Esophagus muscularis mucosa (tissue), 4 donors: ENCODE data around the gene CLCNKB. TPM values are rescaled to one million over a fixed set of nuclear protein-coding genes. Genes with fewer than 3 reads are reported as not detected.

Experiments used
- DNase-seq: peaks from one replicate; pipeline ENCODE4 v3.0.0-alpha.2; 2017; ENCODE audit errors: extremely low spot score
- H3K27ac ChIP-seq, 4 donors: fragments of 200-600 bp; sonication (generic); replicated peaks in 1 of 4; 1 replicate in 3 of 4; 2 replicates in 1 of 4; pipeline ENCODE4 v1.5.1; 2016 to 2019; ENCODE audit warnings: mild to moderate bottlenecking in 1 of 4
- H3K27me3 ChIP-seq, 4 donors: fragments of 200-600 bp; sonication (generic); one replicate each; pipeline versions ENCODE4 v1.5.1 to v1.6.0; 2016 to 2019
- H3K36me3 ChIP-seq, 4 donors: fragments of 200-600 bp; sonication (generic); one replicate each; pipeline ENCODE4 v1.5.1; 2016 to 2019
- H3K4me1 ChIP-seq, 4 donors: fragments of 200-600 bp; sonication (generic); one replicate each; pipeline ENCODE4 v1.5.1; 2016 to 2019
- H3K4me3 ChIP-seq, 4 donors: fragments of 200-600 bp; sonication (generic); 1 replicate in 2 of 4; 2 replicates in 2 of 4; pipeline ENCODE4 v1.5.1; 2016 to 2019; ENCODE audit warnings: mild to moderate bottlenecking in 4 of 4, moderate library complexity in 1 of 4
- H3K9me3 ChIP-seq, 4 donors: fragments of 200-600 bp; sonication (generic); 1 replicate in 3 of 4; 2 replicates in 1 of 4; pipeline ENCODE4 v1.5.1; 2016 to 2019
- CTCF ChIP-seq, 3 experiments: fragments of 200-600 bp in 2 of 3; fragments of 450-650 bp in 1 of 3; sonication (generic) in 2 of 3; IDR thresholded peaks; one replicate each; pipeline ENCODE4 v1.5.1; 2017 to 2019; ENCODE audit warnings: antibody characterized with exemption in 3 of 3, mild to moderate bottlenecking in 2 of 3, moderate library complexity in 1 of 3
- EP300 ChIP-seq: sonication (generic); formaldehyde crosslinking; IDR thresholded peaks from one replicate; pipeline ENCODE4 v1.6.1; 2017; ENCODE audit warnings: antibody characterized with exemption
- POLR2A ChIP-seq: fragments of 450-650 bp; IDR thresholded peaks from one replicate; pipeline ENCODE4 v1.6.1; 2017; ENCODE audit warnings: antibody characterized with exemption, moderate library complexity, mild to moderate bottlenecking, low read depth
- POLR2AphosphoS5 ChIP-seq, 2 donors: sonication (generic); formaldehyde crosslinking; IDR thresholded peaks; one replicate each; pipeline ENCODE4 v1.6.1; 2017; ENCODE audit warnings: antibody characterized with exemption in 2 of 2
- WGBS: methylation state at CpG from one replicate; pipeline ENCODE4 v1.1.5; 2018; 5-methylcytosine and 5-hydroxymethylcytosine counted together
- intact Hi-C: fragments of 100-400 bp; cut with DNase I; formaldehyde crosslinking; loops from one replicate; pipeline ENCODE4 v1.15.1; 2023
- total RNA-seq, 4 donors: library from RNA; depleted of rRNA; stranded (reverse); fragments of >200 nt; gene quantifications; one replicate each; pipeline versions ENCODE4 v1.1.0 to v1.2.1, GENCODE V29; 2016

Gene CLCNKB
- total RNA-seq, 4 donors from 2014 or later: 0.34 TPM; not detected in 3

GRCh38 chr1:16067933-16068332 is 24.4 kb downstream of the CLCNKB start:
- Histone ChIP-seq H3K4me3 (no peak overlapping the region), H3K27me3 (peaks cover 0 to 5% (median under 1%) of the 10 kb centered on the region in 4 donors), H3K9me3 (no peaks in the 10 kb centered on the region), H3K36me3 (no peaks in the 10 kb centered on the region), H3K4me1 (peaks cover 10 to 24% (median 20%) of the 10 kb centered on the region in 4 donors), H3K27ac (no peak overlapping the region)
- no peak for DNase-seq
- 78% methylated on average over 10 of the region's 13 CpGs for WGBS
- no peak for TF ChIP-seq POLR2A
- intact Hi-C loops: no loop called here

DNA sequence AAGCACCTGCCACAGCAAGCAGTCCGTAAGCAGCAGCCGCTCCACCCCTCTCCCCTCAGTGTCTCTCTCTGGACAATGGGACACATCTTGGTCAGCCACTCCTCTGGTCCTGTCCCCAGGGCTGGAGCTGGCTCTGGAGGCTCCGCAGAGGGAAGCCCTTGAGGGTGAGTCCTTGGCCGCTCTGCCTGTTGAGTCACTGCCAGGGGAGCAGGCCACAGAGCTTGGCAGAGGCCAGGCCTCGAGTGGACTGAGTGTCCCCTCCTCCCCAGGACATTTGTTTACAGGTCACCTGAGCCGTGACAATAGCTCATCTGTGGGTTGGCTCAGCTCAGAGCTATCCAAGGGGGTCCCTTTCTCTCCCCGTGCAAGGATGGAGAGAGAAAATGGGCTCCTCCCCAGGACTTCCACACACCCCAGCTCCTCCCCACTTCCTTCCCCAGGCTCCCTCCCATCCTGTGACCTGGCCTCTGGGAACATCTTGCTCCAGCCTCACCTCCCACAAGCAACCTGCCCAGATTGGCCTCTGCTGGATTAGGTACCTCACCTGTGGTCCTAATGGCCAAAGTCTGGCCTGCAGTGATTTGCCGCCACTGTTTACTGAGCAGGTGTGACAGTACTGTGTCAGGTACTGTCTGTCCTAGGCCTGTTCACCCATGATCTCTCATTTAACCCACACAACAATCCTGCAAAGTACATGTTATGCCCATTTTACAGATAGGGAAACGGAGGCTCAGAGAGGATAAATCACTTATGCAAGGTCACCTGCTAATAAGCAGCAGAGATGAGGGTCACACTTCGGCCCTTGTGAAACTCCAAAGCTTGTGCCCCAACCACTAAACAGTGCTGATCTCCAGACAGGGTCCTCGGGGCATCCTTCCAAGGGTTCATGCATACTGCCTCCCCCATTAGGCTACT is 25.0 kb downstream of the CLCNKB start:
- 76% methylated on average over 6 of the region's 11 CpGs for WGBS
- no peak for DNase-seq
- intact Hi-C loops: no loop called here
- H3K27ac ChIP-seq: no peak overlapping the region
- H3K4me1 ChIP-seq: peaks cover 14 to 30% (median 26%) of the 10 kb centered on the region in 4 donors
- TF ChIP-seq POLR2AphosphoS5 (IDR thresholded peaks at IDR 0.05) (no peak), EP300 (no peak), CTCF (IDR thresholded peaks at IDR 0.05) (no peak), POLR2A (no peak)
- H3K36me3 ChIP-seq: no peaks in the 10 kb centered on the region
- H3K27me3 ChIP-seq: peaks cover 0 to 9% (median 2%) of the 10 kb centered on the region in 4 donors
- H3K9me3 ChIP-seq: no peaks in the 10 kb centered on the region
- H3K4me3 ChIP-seq: no peak overlapping the region

GRCh38 chr1:16070640-16071355 is 27.2 kb downstream of the CLCNKB start:
- H3K4me3 ChIP-seq: no peak overlapping the region
- DNase-seq: no peak
- 86% methylated on average over 9 of the region's 9 CpGs for WGBS
- H3K27ac ChIP-seq: no peak overlapping the region
- TF ChIP-seq CTCF (IDR thresholded peaks at IDR 0.05) (no peak), EP300 (no peak), POLR2A (no peak), POLR2AphosphoS5 (IDR thresholded peaks at IDR 0.05) (no peak)
- intact Hi-C loops: loop anchor here (10.0 kb wide), 1 partner anchor 294 kb away; the partner anchor contains the start of gene SZRD1
- peaks cover 33 to 44% (median 41%) of the 10 kb centered on the region in 4 donors for H3K4me1 ChIP-seq
- H3K27me3 ChIP-seq: peaks cover 0 to 9% (median 2%) of the 10 kb centered on the region in 4 donors
- no peaks in the 10 kb centered on the region for H3K36me3 ChIP-seq
- no peaks in the 10 kb centered on the region for H3K9me3 ChIP-seq

DNA sequence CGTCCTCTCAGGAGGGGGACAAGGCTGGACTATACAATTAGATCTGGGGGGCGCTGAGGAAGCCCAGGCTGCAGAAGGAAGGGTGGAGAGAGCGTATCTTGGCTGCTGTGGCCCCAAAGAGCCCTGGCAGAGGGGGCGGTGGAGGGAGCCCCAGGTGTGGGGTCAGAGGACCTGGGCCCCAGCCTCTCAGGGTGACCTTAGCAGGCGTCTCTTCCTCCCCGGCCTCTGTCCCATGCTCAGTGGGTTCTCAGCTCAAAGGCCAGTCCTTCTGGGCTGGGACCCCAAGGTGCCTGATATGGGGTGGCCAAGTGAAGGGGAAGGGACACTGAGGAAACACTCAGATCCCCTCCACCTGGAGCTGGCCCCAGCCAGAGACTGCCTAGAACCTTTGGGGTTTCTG is 28.0 kb downstream of the CLCNKB start:
- Histone ChIP-seq H3K4me1 (peaks cover 36 to 48% (median 43%) of the 10 kb centered on the region in 4 donors), H3K27me3 (peaks cover 0 to 9% (median 2%) of the 10 kb centered on the region in 4 donors), H3K27ac (no peak overlapping the region), H3K36me3 (no peaks in the 10 kb centered on the region), H3K9me3 (no peaks in the 10 kb centered on the region), H3K4me3 (no peak overlapping the region)
- intact Hi-C loops: loop anchor here (10.0 kb wide), 1 partner anchor 293 kb away; the partner anchor contains the start of gene SZRD1
- WGBS: 100% methylated on average over 4 of the region's 6 CpGs
- no peak for TF ChIP-seq POLR2AphosphoS5 (IDR thresholded peaks at IDR 0.05)
- TF ChIP-seq POLR2A: no peak
- TF ChIP-seq CTCF (IDR thresholded peaks at IDR 0.05): no peak
- TF ChIP-seq EP300: no peak
- DNase-seq: no peak

DNA sequence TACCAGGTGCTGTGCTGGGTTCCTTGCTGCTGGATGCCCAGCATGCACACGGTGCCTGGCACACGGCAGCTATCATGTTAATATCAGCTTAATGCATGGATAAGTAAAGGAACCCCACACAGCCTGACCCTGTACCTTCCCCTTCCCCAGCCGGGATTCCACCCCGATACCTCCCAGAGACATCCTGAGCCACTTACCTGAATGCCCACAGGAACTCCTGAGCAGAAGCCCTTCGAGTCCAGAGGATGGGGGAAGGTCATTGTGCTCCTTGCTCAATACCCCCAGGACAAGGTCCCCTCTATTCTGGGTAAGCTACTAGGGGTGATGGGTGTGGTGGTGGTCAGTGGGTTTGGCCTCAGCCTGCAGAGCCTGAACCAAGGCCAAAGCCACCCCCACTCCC is 28.5 kb downstream of the CLCNKB start:
- peaks cover 0 to 9% (median 2%) of the 10 kb centered on the region in 4 donors for H3K27me3 ChIP-seq
- peaks cover 39 to 48% (median 43%) of the 10 kb centered on the region in 4 donors for H3K4me1 ChIP-seq
- WGBS: 85% methylated on average over 5 of the region's 5 CpGs
- H3K36me3 ChIP-seq: no peaks in the 10 kb centered on the region
- TF ChIP-seq CTCF (IDR thresholded peaks at IDR 0.05): no peak
- no peak for TF ChIP-seq POLR2AphosphoS5 (IDR thresholded peaks at IDR 0.05)
- no peak for TF ChIP-seq POLR2A
- TF ChIP-seq EP300: no peak
- no peak for DNase-seq
- no peak overlapping the region for H3K4me3 ChIP-seq
- no peak overlapping the region for H3K27ac ChIP-seq
- H3K9me3 ChIP-seq: no peaks in the 10 kb centered on the region
- intact Hi-C loops: loop anchor here (10.0 kb wide), 1 partner anchor 293 kb away; the partner anchor contains the start of gene SZRD1
